Retinal pigment epithelial cell (primary cell): Measurements from ENCODE around the gene STK10.

ENCODE experiments used
- DNase-seq: peaks from one replicate; pipeline ENCODE4 v3.0.0-alpha.2; 2010; ENCODE audit warnings: low read depth
- H3K4me3 ChIP-seq: 2 replicates; pipeline ENCODE4 v1.5.1; 2011; ENCODE audit warnings: mild to moderate bottlenecking, low read length, control low read depth, moderate library complexity
- TF ChIP-seq, protein P1 (sequence below): conservative IDR thresholded peaks from 2 replicates; pipeline ENCODE4 v1.5.1; 2011; ENCODE audit warnings: low read depth, low read length, control low read depth, inconsistent platforms

Gene STK10

DNA sequence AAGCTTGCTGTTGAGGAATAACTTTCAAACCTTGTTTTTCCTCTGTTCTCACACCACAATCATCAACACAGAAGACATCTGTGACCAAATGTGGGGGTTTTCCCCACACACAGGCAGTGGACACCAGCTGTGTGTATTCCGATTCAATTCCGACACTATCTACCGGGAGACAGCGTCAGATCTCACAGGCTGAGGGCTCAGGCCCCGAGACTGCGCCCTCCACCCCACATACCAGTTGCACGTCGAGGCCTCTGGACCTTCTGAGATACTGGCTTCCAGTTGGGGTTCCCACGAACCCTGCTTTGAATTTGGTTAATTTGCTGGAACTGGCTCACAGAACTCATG lies 41.3 kb downstream of the STK10 start:
- no peak overlapping the region for H3K4me3 ChIP-seq
- DNase-seq, result no peak

DNA sequence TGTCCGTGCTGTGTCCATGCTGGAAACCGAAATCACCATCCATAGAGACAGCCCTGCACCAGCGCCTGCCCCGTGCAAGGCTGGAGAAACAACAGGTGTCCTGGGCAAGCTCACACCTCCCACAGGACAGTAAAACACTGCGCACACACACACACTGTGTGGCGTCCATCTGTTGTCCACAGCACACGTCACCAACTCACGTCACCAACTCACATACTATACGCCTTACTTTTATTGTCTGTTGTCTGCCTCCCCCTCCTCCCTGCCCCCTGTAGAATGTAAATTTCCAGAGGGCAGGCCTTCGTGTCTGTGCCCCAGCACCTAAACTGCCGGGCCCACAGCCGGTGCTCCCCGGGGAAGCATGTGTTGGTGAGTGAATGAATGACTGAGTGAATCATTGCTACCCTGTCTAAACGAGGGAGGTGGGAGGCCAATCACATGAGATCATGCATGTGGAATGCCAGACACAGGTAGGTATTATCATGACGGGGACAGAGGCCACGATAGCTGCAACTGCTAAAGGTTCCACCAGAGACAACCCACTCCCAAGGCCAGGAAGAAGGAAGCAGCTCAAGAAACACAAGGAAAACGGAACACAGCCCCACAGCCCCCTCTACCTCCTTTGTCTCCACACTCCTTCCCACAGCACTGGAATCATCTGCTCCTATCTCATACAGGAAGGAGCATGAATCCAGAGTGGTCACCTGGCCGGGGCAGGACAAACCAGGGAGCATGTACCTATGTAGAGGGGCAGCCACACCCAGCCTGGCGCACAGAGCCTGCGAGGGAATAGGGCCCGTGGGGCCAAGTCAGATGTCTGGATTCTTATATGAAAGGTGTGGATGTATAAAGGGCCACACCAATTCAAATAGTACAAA lies 41.9 kb downstream of the STK10 start:
- TF ChIP-seq, protein P1, sequence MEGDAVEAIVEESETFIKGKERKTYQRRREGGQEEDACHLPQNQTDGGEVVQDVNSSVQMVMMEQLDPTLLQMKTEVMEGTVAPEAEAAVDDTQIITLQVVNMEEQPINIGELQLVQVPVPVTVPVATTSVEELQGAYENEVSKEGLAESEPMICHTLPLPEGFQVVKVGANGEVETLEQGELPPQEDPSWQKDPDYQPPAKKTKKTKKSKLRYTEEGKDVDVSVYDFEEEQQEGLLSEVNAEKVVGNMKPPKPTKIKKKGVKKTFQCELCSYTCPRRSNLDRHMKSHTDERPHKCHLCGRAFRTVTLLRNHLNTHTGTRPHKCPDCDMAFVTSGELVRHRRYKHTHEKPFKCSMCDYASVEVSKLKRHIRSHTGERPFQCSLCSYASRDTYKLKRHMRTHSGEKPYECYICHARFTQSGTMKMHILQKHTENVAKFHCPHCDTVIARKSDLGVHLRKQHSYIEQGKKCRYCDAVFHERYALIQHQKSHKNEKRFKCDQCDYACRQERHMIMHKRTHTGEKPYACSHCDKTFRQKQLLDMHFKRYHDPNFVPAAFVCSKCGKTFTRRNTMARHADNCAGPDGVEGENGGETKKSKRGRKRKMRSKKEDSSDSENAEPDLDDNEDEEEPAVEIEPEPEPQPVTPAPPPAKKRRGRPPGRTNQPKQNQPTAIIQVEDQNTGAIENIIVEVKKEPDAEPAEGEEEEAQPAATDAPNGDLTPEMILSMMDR, result no peak
- DNase-seq, result no peak
- H3K4me3 ChIP-seq, result no peak overlapping the region

More for the DNA sequence above, 41.3 kb downstream of the STK10 start:
- TF ChIP-seq, protein P1, result no peak

DNA sequence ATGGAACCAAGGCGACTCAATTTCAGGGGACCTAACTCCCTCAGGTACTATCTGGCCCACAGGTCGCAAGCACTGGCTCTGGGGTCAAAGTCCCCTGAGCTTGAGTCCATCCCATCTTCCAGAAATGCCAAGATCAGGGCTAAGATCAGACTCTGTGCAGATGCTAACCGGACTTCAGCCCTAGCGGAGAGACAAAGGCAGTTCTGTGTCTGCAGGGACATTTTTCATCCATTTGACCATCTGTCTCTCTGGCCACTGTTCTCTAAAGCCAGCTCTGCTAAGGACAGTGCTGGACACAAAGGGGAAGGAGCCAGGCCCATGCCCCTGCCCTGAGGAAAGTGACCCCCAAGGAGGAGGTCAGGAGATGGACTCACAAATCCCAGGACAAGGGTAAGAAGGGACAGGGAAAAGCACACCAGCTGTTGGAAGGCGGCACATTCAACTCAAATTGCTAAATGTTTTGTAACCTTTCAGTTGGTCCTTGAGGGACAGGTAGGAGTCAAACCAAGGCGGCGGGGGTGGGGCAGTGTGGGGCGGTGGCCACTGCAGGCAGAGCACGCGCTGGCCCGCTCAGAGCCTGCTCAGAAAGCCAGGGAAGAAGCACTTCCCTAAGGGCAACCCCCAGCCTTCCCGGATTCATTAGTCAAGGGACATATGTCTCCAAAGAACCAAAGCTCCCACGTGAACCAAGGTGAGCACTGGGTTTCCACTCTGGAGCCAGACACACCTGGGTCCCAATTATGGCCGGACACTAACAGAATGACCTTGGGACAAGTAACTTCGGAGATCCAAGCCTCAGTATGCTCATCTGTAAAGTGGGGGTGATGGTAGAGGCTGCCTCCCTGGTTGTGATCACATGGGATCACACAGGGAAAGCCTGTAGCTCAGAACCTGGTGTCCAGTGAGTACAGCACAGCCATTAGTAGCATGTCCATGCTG lies 42.8 kb downstream of the STK10 start:
- no peak overlapping the region for H3K4me3 ChIP-seq
- DNase-seq, result no peak
- TF ChIP-seq, protein P1, result no peak

DNA sequence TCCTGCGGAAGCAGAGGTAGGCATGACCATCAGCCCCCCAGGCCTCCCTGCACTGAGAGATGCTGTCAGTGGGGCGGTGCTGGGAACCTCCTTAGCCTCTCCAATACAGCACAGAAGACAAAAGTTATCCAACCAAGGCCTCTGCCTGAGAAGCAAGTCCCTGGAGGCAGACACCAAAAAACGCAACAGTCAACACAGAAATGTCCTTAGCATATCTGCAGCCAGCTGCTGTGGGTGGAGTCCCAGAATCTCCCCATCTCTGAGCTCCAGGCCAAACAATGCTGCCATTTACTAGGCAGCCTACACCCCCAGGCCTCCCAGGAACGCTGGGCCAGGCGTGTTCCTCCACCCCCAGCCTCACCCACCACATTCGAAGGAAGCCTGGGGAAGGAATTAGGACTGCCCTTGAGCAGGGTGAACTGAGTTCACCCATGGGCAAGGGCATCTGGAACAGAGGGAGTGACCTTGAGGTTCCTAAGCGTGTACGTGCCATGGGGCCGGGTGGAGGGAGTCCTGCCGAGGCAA lies 43.7 kb downstream of the STK10 start:
- H3K4me3 ChIP-seq, result no peak overlapping the region
- TF ChIP-seq, protein P1, result no peak
- no peak for DNase-seq

DNA sequence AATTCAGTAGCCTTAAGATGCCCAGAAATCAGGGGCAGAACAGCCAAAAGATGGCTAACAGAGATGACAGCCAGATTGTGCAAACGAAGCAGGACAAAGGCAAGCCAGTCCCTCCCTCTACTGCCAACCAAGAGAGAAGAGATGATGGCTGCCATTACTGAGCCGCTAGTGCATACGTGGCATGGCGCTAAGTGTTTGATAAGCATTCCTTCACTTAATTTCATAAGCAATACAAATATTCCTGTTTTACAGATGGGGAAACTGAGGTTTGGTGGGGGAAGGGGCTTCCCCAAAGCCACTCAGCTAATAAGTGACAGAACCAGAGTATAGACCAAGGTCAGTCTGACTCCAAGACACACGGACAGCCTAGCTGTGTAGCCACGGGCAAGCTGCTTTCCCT lies 44.1 kb downstream of the STK10 start:
- no peak for DNase-seq
- no peak overlapping the region for H3K4me3 ChIP-seq
- TF ChIP-seq, protein P1, result no peak

DNA sequence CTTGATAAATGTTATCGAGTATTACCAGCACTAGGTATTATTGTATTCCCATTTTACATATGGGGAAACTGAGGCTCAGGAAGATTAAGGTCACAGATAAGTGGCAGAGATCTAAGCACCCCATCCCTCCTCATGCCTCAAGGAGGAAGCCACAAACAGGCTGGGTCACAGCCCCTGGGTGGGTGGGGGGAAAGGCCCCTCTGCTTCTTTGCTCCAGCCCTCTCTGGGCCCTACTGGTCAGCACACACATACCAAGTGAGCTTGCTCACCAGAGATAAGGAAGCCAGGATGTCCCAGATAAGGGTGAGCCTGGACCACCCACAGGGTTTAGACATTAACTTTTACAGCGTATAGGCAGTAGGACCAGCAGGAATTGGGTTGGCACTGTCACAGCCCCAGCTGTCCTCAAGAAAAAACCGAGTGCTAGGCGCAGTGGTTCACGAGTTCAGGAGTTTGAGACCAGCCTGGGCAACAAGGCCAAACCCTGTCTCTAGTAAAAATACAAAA lies 45.3 kb downstream of the STK10 start:
- no peak for DNase-seq
- TF ChIP-seq, protein P1, result no peak

More for the DNA sequence above, 45.3 kb downstream of the STK10 start:
- H3K4me3 ChIP-seq, result no peak overlapping the region
